A673 (cell line): ENCODE data around the gene VAMP5. TPM values are rescaled to one million over a fixed set of nuclear protein-coding genes. Genes with fewer than 3 reads are reported as not detected.

ENCODE experiments used
- BruUV-seq: library from RNA; stranded (reverse); fragments of 400-500 nt; replicated peaks from 2 replicates; lab custom pipeline; 2021; lab: Mats Ljungman, UMichigan
- CTCF ChIA-PET: fragments of 300-600 bp; sonication (Branson Sonifier 250); formaldehyde crosslinking; loops from one replicate; lab custom pipeline; 2022; ENCODE audit warnings: antibody characterized with exemption; lab: Charles Lee
- POLR2A ChIA-PET: fragments of 300-600 bp; sonication (Branson Sonifier 250); formaldehyde crosslinking; loops from one replicate; lab custom pipeline; 2022; ENCODE audit warnings: antibody characterized with exemption; ENCODE audit not compliant: low non-redundant PET; lab: Charles Lee
- DNase-seq: peaks from one replicate; pipeline ENCODE4 v3.0.0-alpha.2; 2015; ENCODE audit warnings: low spot score
- H3K27ac ChIP-seq: fragments of 200-600 bp; sonication (generic); 2 replicates; pipeline ENCODE4 v1.5.1; 2016; ENCODE audit warnings: mixed run types, low read depth, mild to moderate bottlenecking, mixed read lengths, antibody characterized with exemption, low read length; ENCODE audit not compliant: poor library complexity, severe bottlenecking
- H3K27me3 ChIP-seq: fragments of 200-600 bp; sonication (generic); replicated peaks from 2 replicates; pipeline ENCODE4 v1.6.1; 2017; ENCODE audit warnings: mixed run types, low read depth, mild to moderate bottlenecking, mixed read lengths, antibody characterized with exemption, low read length; ENCODE audit not compliant: insufficient read depth, poor library complexity
- H3K36me3 ChIP-seq: fragments of 200-600 bp; sonication (generic); 2 replicates; pipeline ENCODE4 v1.6.1; 2016; ENCODE audit warnings: mixed run types, mild to moderate bottlenecking, mixed read lengths, antibody characterized with exemption, low read length; ENCODE audit not compliant: insufficient read depth, poor library complexity, severe bottlenecking
- H3K4me1 ChIP-seq: fragments of 200-600 bp; sonication (generic); 2 replicates; pipeline ENCODE4 v1.6.1; 2017; ENCODE audit warnings: mixed run types, mild to moderate bottlenecking, mixed read lengths, antibody characterized with exemption, low read length; ENCODE audit not compliant: insufficient read depth, poor library complexity, severe bottlenecking
- H3K4me3 ChIP-seq: fragments of 200-600 bp; sonication (generic); 2 replicates; pipeline ENCODE4 v1.5.1; 2016; ENCODE audit warnings: low read depth, mixed run types, mild to moderate bottlenecking, mixed read lengths, low read length; ENCODE audit not compliant: poor library complexity, severe bottlenecking
- H3K9me3 ChIP-seq: fragments of 200-600 bp; sonication (generic); 2 replicates; pipeline ENCODE4 v1.6.1; 2016; ENCODE audit warnings: mixed run types, low read depth, mild to moderate bottlenecking, mixed read lengths, antibody characterized with exemption, low read length; ENCODE audit not compliant: poor library complexity, severe bottlenecking
- CTCF ChIP-seq: fragments of 300-800, 200-600 bp; sonication (generic); conservative IDR thresholded peaks from 2 replicates; pipeline ENCODE4 v1.5.1; 2017; ENCODE audit warnings: low read depth, mild to moderate bottlenecking, antibody characterized with exemption, low read length, moderate library complexity, mixed read lengths
- EZH2 ChIP-seq: fragments of 200-600 bp; sonication (generic); IDR thresholded peaks from 2 replicates; pipeline ENCODE4 v1.6.1; 2017; ENCODE audit warnings: borderline replicate concordance, low read depth, mild to moderate bottlenecking, mixed read lengths, antibody characterized with exemption, low read length; ENCODE audit not compliant: poor library complexity, severe bottlenecking
- intact Hi-C: fragments of 100-400 bp; cut with micrococcal nuclease; formaldehyde crosslinking; loops from one replicate; pipeline ENCODE4 v1.10.0; 2022; ENCODE audit not compliant: unreplicated experiment
- total RNA-seq: library from RNA; stranded (reverse); gene quantifications from 2 replicates; pipeline ENCODE4 v1.2.3, GENCODE V29; 2021

VAMP5 gene
- total RNA-seq, 1 experiment from 2014 or later = 2.1 TPM

- DNase-seq = peak; percentile 82
- peak overlapping the region; percentile 99 for H3K27ac ChIP-seq
- no TSS peak for BruUV-seq
- H3K4me3 ChIP-seq = peak overlapping the region; percentile 93
- H3K36me3 ChIP-seq = peaks cover 46% of the 10 kb centered on the region
- POLR2A ChIA-PET = interaction anchor here (0.6 to 1.0 kb wide), 7 partner anchors 15 to 185 kb away, joined by 3 to 17 read pairs (median 3); partner anchors contain the start of genes ELMOD3, RETSAT and SH2D6
- CTCF ChIA-PET = interaction anchor here (0.8 to 1.2 kb wide), 2 partner anchors 12 to 125 kb away, joined by 3 to 5 read pairs; no protein-coding TSS in a partner anchor
- peaks cover 42% of the 10 kb centered on the region for H3K4me1 ChIP-seq
- intact Hi-C loops = loop anchor here (10.0 kb wide), 1 partner anchor 215 kb away; the partner anchor contains the start of gene TGOLN2
- no peaks in the 10 kb centered on the region for H3K27me3 ChIP-seq
- no peaks in the 10 kb centered on the region for H3K9me3 ChIP-seq
- no peak for TF ChIP-seq CTCF
These were observed 44.7 kb upstream of the VAMP5 start for GRCh38 chr2:85539361-85540132.

- ChIA-PET CTCF (interaction anchor here (1.5 kb wide), 1 partner anchor 12 kb away, joined by 3 read pairs; no protein-coding TSS in a partner anchor), POLR2A (interaction anchor here (0.6 kb wide), 1 partner anchor 121 kb away, joined by 3 read pairs; the partner anchor contains the start of gene SH2D6)
- TF ChIP-seq EZH2 (no peak), CTCF (no peak)
- BruUV-seq = TSS peak; percentile 23
- Histone ChIP-seq H3K27me3 (no peaks in the 10 kb centered on the region), H3K9me3 (no peaks in the 10 kb centered on the region), H3K36me3 (peaks cover 52% of the 10 kb centered on the region), H3K4me3 (peak overlapping the region; percentile 93), H3K4me1 (peaks cover 45% of the 10 kb centered on the region), H3K27ac (peak overlapping the region; percentile 99)
- intact Hi-C loops = loop anchor here (10.0 kb wide), 1 partner anchor 215 kb away; the partner anchor contains the start of gene TGOLN2
- peak; percentile 28 for DNase-seq
These were observed 44.0 kb upstream of the VAMP5 start for GRCh38 chr2:85540133-85540648.

GRCh38 chr2:85541262-85541661, 43.0 kb upstream of the VAMP5 start:
- TF ChIP-seq CTCF (no peak), EZH2 (no peak)
- CTCF ChIA-PET = interaction anchor here (1.5 kb wide), 1 partner anchor 11 kb away, joined by 3 read pairs; no protein-coding TSS in a partner anchor
- Histone ChIP-seq H3K27me3 (no peaks in the 10 kb centered on the region), H3K36me3 (peaks cover 62% of the 10 kb centered on the region), H3K4me3 (peak overlapping the region; percentile 93), H3K27ac (no peak overlapping the region), H3K4me1 (peaks cover 45% of the 10 kb centered on the region), H3K9me3 (no peaks in the 10 kb centered on the region)
- intact Hi-C loops = loop anchor here (10.0 kb wide), 1 partner anchor 216 kb away; the partner anchor contains the start of gene TGOLN2
- POLR2A ChIA-PET = interaction anchor here (0.8 kb wide), 1 partner anchor 214 kb away, joined by 11 read pairs; the partner anchor contains the start of gene TGOLN2
- no TSS peak for BruUV-seq
- no peak for DNase-seq
